Ureter (tissue), 1 donor: ENCODE measurements around the gene SPATA17. TPM values are rescaled to one million over a fixed set of nuclear protein-coding genes. Genes with fewer than 3 reads are reported as not detected.
"Not testable (repeated sequence)": the region's sequence is repeated elsewhere in the genome, so short reads cannot be mapped to it uniquely, and the experiment has no call there.

Experiments used
- DNase-seq: peaks from one replicate; pipeline ENCODE4 v3.0.0-alpha.2; 2020; ENCODE audit warnings: low spot score
- total RNA-seq: library from RNA; stranded (reverse); gene quantifications from one replicate; pipeline ENCODE4 v1.2.4, GENCODE V29; 2023
- donor health status: DM: yes; HTN: yes; CAD: no.

The SPATA17 gene
- total RNA-seq, 1 donor from 2014 or later, result 3.2 TPM

DNA sequence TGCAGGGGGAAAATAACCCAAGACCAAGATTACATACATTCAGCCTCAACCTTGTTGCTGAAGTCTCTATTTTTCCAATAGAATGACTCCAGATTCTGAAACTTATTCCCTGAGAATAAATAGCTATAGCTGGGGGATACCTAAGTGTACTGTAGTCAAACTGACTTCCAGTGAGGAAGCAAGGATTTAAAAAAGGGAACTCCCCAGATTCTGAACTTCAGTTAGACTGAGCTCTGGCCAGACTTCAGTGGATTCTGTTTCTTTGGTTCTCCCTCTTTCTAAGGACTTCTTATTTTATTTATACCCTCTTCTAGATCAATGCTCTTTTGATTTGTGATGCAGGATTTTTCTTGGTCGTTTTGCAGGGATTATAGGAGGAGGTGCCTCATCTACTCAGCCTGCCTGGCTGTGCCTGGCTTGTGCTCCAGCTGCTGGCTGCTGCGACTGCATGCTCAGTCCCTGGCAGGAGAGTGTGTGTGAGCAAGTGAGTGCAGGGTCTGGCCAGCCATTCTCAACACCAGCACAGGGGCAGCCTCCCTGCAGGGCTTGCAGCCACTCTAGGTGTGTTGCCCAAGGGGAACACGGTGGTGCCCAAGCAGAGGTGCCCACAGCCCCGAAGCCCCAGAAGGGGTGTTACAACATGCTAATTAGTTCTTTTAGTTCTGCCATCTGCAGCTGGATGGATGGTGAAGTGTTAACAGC, 43.0 kb downstream of the SPATA17 start:
- DNase-seq, result no peak

DNA sequence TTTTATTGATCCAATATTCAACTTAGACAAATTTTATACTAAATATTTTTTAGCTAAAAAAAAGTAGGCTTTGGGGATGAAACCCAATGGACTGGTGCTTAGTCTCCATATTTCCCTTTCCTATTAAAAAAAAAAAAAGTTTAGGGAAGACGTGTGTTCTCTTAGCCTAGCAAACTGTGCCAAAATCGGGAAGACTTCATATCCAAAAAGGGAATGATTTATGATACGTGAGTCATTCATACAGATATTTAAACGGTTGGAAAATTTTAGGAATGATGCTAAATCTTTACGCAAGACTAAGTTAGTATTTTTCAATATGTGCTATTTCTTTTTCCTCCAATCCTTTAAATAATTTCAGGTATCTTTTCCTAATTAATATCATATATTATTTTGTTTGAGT, 50.7 kb downstream of the SPATA17 start:
- DNase-seq, result no peak

DNA sequence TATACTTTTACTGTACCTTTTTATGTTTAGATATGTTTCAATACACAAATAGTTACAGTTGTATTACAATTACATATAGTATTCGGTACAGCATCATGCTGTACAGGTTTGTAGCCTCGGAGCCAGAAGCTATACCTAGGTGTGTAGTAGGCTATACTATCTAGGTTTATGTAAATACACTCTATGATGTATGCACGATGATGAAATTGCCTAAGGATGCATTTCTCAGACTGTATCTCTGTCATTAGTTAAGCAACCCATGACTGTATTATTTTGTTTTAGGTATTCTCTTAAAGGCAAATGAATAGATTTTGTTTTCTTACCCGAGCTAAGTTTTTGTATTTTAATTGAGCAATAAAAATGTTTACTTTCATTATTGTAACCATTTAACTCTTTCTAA, 56.4 kb downstream of the SPATA17 start:
- DNase-seq, result no peak

DNA sequence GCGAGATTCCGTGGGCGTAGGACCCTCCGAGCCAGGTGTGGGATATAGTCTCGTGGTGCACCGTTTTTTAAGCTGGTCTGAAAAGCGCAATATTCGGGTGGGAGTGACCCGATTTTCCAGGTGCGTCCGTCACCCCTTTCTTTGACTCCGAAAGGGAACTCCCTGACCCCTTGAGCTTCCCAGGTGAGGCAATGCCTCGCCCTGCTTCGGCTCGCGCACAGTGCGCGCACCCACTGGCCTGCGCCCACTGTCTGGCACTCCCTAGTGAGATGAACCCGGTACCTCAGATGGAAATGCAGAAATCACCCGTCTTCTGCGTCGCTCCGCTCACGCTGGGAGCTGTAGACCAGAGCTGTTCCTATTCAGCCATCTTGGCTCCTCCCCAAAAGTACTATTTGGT, 65.0 kb downstream of the SPATA17 start:
- DNase-seq, result not testable (repeated sequence)

DNA sequence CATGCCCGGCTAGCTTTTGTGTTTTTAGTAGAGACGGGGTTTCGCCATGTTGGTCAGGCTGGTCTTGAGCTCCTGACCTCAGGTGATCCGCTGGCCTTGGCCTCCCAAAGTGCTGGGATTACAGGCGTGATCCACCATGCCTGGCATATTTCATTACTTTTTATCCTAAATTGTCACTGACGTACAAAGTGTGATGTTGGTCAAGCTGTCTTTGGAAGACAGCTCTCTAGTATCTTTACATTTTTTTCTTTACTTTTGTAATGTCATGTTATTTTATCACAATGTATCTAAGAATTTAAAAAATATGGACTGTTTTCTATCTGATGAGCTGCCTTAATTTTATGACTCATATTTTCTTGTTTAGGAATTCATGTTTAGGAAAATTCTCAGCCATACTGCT, 72.2 kb downstream of the SPATA17 start:
- DNase-seq, result no peak

DNA sequence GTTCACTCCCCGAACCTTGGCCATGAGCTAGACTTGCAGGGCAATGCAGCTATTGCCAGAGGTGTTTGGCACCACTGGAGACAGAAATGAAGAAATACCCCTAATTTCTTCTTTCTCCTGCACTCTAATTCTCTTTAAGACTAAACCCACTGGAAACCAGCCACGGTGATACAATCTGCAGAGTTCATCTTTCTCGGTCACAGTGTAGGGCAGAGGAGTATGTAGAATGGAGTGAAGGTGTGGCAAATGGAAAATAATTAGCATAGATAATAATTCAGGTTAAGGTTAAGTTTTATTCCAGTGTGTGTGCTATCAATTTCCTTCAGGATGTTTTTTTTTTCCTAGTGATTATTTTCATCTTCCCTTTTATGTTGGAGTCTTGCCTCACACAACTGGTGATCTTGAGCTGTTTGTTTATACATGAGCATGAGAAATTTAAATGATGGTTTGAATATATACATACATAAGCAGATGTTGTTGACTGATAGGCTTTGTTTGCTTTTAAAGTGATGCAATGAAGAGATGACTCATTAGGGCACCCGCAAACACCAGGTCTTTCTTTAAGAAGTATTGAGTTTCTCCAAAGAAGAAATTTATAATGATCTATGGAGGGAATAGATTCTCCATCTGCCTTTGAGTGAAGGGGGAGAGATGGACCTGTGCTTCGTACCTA, 81.9 kb downstream of the SPATA17 start:
- no peak for DNase-seq

DNA sequence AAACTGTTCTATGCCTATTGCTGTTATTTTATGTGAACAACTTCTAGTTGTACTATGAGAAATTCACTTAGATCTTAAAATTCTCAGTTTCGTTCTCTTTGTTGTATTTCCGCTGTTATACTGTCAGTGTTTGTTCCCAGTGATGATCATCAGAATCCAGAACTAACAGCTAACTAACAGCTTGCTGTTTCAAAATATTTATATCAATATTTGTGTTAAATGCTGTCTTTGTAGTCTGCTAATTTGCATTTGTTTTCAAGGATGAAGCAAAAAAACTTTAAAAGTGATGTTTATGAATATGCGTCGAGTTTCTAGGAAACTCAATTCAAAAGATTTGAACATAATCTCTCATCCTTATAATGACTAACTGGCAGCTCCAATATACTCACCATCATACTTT, 84.5 kb downstream of the SPATA17 start:
- no peak for DNase-seq

GRCh38 chr1:217717959-217718358, 86.8 kb downstream of the SPATA17 start:
- DNase-seq, result no peak

DNA sequence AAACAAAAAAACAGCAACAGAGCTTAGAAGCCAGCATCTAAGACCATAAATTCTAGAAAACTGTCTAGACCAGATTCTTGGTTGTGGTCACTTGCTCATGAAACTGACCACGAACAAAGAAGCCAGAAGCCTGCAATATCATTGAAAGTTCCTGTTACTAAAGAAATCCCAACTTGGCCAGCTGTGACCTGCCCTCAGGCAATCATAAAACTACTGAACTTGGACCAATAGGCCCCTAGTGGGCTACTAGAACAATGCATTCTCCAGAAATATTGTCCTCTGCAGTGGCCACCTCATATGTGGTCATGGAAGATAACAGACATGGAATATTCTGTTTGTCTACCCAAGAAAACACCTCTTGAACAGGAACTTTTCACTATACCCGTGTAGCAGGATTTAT, 87.7 kb downstream of the SPATA17 start:
- DNase-seq, result no peak

- no peak for DNase-seq
These were observed 90.5 kb downstream of the SPATA17 start for GRCh38 chr1:217721692-217722091.

- no peak for DNase-seq
These were observed 103.8 kb downstream of the SPATA17 start for GRCh38 chr1:217734973-217735372.

- no peak for DNase-seq
These were observed 116.1 kb downstream of the SPATA17 start for GRCh38 chr1:217747156-217747769.

DNA sequence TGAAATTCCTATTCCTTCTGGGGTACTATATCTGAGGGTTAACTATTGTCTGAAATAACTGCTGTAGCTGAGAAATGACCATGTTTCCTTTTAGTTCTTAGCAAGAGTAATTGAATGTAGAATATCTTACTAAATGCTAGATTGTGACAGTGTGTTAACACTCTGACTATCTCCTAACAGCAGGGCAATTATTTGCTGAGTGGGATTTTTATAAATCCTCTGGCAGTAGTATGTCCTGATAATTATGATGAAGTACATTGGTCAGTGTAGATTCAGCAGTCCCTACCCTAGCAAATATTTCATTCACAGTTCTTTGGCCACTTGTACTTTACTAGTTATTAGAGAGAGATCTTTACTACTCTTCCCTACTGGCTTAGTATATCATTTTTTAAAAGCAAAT, 138.6 kb downstream of the SPATA17 start:
- DNase-seq, result no peak

- no peak for DNase-seq
These were observed 139.8 kb downstream of the SPATA17 start for GRCh38 chr1:217770918-217771317.

- no peak for DNase-seq
These were observed 145.5 kb downstream of the SPATA17 start for GRCh38 chr1:217776693-217777092.

- no peak for DNase-seq
These were observed 149.9 kb downstream of the SPATA17 start for GRCh38 chr1:217781056-217781455.

DNA sequence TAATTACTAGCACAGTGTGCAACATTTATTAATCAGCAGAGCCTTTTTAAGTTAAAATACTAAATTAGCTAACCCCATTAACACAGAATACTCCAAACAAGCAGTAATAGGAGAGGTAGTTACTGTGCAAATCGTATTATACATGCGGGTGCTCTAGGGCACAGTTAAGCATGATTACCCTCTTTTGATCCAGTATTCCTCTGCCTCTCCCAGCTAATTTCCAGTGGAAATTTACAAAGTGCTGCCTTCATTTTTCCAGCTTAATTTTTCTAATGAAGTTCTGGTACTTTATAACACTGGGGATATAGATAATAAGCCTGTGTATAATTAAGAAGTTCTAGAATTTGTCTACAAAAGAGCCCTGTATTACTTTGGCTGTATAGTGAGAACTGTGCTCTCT, 159.9 kb downstream of the SPATA17 start:
- DNase-seq, result no peak

DNA sequence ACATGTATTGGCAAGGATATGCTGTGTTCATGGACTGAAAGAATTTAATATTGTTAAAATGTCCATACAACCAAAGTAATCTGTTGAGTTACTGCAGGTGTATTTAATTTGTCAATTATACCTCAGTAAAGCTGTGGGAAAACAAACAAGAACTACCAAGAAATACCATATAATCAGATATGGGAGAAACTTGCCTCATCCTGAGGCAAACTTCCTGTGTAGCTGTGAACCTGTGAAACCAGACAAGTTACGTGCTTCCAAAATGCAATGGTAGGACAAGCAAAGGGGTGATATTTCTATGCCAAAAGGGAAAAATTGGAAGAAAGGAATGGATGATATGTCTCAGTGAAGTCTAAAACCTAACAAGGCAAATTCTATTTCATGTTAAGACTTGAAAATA, 174.6 kb downstream of the SPATA17 start:
- no peak for DNase-seq

DNA sequence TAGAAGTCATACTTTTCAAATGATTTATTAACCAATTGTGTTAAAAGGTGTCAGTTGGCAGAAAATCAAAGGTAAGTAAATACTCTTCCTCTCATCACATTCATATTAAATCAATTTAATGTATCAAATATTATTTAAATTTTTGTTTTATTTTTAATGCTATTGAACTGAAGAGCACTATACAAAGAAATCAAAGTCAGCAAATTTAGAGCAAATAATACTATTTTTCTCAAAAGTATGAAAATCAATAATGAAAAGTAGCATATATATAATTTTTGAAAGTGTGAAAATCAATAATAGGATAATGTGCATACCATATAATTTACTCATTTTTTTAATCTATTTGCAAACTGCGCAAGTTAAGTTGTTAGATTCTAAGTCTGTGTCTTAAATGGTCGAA, 181.0 kb downstream of the SPATA17 start:
- no peak for DNase-seq

DNA sequence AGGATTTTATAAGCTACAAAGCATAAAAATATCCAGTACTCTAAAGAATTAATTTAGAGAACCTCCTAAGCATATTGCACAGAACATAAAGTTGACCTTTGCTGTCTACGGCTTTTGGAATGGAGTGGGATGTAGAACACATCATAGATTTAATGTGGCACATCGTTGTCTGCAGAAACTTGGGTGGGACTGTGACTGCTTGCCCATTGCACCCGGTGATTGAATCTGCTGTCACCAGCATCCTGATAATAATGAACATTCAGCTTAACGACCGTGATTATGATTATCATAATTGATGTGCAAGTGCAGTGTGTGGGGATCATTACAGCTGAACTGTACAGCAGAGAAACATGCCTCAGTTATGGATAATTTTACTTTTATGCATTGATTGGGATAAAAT, 181.9 kb downstream of the SPATA17 start:
- DNase-seq, result no peak

GRCh38 chr1:217837691-217838090, 206.5 kb downstream of the SPATA17 start:
- no peak for DNase-seq

DNA sequence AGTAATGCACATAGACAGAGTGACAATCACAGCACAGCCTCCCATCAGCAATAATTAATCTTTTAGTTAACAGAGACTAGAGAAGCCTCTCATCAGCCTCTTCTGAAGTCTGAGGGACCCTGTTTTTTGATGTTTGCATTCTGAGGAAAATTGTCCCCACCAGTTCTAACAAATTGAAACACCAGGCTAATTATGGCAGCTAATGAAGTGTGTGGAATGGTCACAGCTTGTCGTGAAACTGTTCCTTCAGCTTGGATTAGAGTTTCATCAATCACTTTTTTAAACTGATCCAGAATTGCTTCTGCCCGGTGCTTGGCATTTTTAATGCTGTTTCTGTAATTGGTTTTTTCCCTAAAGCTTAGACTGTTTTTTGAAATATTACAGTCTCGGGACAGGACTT, 208.0 kb downstream of the SPATA17 start:
- DNase-seq, result no peak

DNA sequence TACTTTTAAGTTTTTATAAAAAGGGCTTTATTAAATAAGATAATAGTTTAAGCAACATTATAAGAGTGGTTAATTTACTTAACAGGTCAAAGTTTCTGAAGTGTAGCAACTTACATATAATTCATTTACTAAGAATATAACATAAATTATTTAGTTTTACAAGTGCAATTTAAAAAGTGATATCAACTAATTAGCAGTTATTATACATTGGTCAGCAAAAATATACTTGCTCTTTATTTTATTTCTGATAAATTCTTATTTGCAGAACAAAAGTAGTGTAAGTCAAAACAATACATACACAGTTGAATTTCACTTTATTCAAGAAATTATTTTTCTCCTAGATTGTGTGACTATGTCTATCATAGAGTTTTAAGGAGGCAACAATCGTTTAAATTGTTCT, 215.6 kb downstream of the SPATA17 start:
- DNase-seq, result no peak
